NCI-H1417 treated with DMSO at 0.1 percent for 48 hours (cell line): ENCODE results near the gene SLC36A3.
"Not testable (repeated sequence)": the region's sequence is repeated elsewhere in the genome, so short reads cannot be mapped to it uniquely, and the experiment has no call there.

Source experiments
- DNase-seq: peaks from one replicate; lab custom pipeline; 2025; lab: John Stamatoyannopoulos, UW

SLC36A3 gene

GRCh38 chr5:151303666-151304065, at the start of gene SLC36A3:
Gene SLC36A3, minus strand, starts transcription at chr5:151303766. Its CDS starts 412 bp downstream, at chr5:151303354.
- DNase-seq = no peak

- DNase-seq = no peak
Measured at GRCh38 chr5:151351671-151352070, 48.1 kb upstream of the SLC36A3 start.

GRCh38 chr5:151348789-151349188, 45.2 kb upstream of the SLC36A3 start:
- DNase-seq = no peak

GRCh38 chr5:151347369-151347768, 43.8 kb upstream of the SLC36A3 start, which contains the start of gene SLC36A2:
Gene SLC36A2, minus strand, starts transcription at chr5:151347559. Its CDS starts 99 bp downstream, at chr5:151347460.
- DNase-seq = no peak

- DNase-seq = no peak
Measured at GRCh38 chr5:151345808-151346478, 42.4 kb upstream of the SLC36A3 start.

- DNase-seq = no peak
Measured at GRCh38 chr5:151345187-151345807, 41.7 kb upstream of the SLC36A3 start.

- no peak for DNase-seq
Measured at GRCh38 chr5:151344088-151344487, 40.5 kb upstream of the SLC36A3 start.

- no peak for DNase-seq
Measured at GRCh38 chr5:151340004-151340403, 36.4 kb upstream of the SLC36A3 start.

GRCh38 chr5:151338734-151339133, 35.2 kb upstream of the SLC36A3 start:
- no peak for DNase-seq

- no peak for DNase-seq
Measured at GRCh38 chr5:151332857-151333256, 29.3 kb upstream of the SLC36A3 start.

GRCh38 chr5:151328734-151329133, 25.2 kb upstream of the SLC36A3 start:
- no peak for DNase-seq

GRCh38 chr5:151327585-151327984, 24.0 kb upstream of the SLC36A3 start:
- no peak for DNase-seq

GRCh38 chr5:151326266-151326665, 22.7 kb upstream of the SLC36A3 start:
- DNase-seq = no peak

GRCh38 chr5:151320481-151320880, 16.9 kb upstream of the SLC36A3 start:
- no peak for DNase-seq

GRCh38 chr5:151318850-151319732, 15.5 kb upstream of the SLC36A3 start:
- no peak for DNase-seq

GRCh38 chr5:151317871-151318270, 14.3 kb upstream of the SLC36A3 start:
- no peak for DNase-seq

- no peak for DNase-seq
Measured at GRCh38 chr5:151315998-151316597, 12.5 kb upstream of the SLC36A3 start.

GRCh38 chr5:151313357-151313756, 9.8 kb upstream of the SLC36A3 start:
- no peak for DNase-seq

GRCh38 chr5:151312756-151313324, 9.3 kb upstream of the SLC36A3 start:
- no peak for DNase-seq

GRCh38 chr5:151310932-151311331, 7.4 kb upstream of the SLC36A3 start:
- no peak for DNase-seq

GRCh38 chr5:151309821-151310220, 6.3 kb upstream of the SLC36A3 start:
- not testable (repeated sequence) for DNase-seq

- not testable (repeated sequence) for DNase-seq
Measured at GRCh38 chr5:151309266-151309665, 5.7 kb upstream of the SLC36A3 start.
